Heart right ventricle (tissue), 16 donors: ENCODE results near the gene RSPRY1. TPM values are rescaled to one million over a fixed set of nuclear protein-coding genes. Genes with fewer than 3 reads are reported as not detected.
A peak's percentile ranks its signal among the peaks of the same experiment; 100 is the strongest.

ENCODE experiments used
- ATAC-seq, 8 donors: fragments of 200-7000 bp; cut with Tn5 transposase; one replicate each; pipeline ENCODE4 v1.9.1; 2020; ENCODE audit warnings: mild to moderate bottlenecking in 8 of 8, moderate library complexity in 8 of 8, moderate number of reproducible peaks in 1 of 8
- DNase-seq, 2 donors: peaks; one replicate each; pipeline ENCODE4 v3.0.0-alpha.2; 2020
- H3K27ac ChIP-seq, 10 donors: fragments of 200-600 bp; sonication (generic) in 2 of 10; one replicate each; pipeline versions ENCODE4 v1.5.0 to v1.8.0; 2020 to 2022; ENCODE audit warnings: mild to moderate bottlenecking in 3 of 10
- H3K27me3 ChIP-seq, 7 donors: fragments of 200-600 bp; one replicate each; pipeline ENCODE4 v1.8.0; 2021 to 2022; ENCODE audit warnings: mild to moderate bottlenecking in 2 of 7
- H3K36me3 ChIP-seq, 9 donors: fragments of 200-600 bp; sonication (generic) in 1 of 9; one replicate each; pipeline versions ENCODE4 v1.5.0 to v1.8.0; 2020 to 2022; ENCODE audit warnings: mild to moderate bottlenecking in 2 of 9
- H3K4me1 ChIP-seq, 9 donors: fragments of 200-600 bp; sonication (generic) in 1 of 9; one replicate each; pipeline versions ENCODE4 v1.5.0 to v1.8.0; 2020 to 2022; ENCODE audit warnings: mild to moderate bottlenecking in 4 of 9
- H3K4me3 ChIP-seq, 10 donors: fragments of 200-600 bp; sonication (generic) in 2 of 10; one replicate each; pipeline versions ENCODE4 v1.5.0 to v1.8.0; 2020 to 2022; ENCODE audit warnings: mild to moderate bottlenecking in 7 of 10, moderate library complexity in 2 of 10
- H3K9me3 ChIP-seq, 11 donors: fragments of 200-600 bp in 10 of 11; sonication (generic) in 2 of 11; one replicate each; pipeline versions ENCODE4 v1.5.0 to v1.8.0; 2013 to 2022; ENCODE audit warnings: mild to moderate bottlenecking in 2 of 11, control low read depth in 1 of 11, moderate library complexity in 1 of 11
- CTCF ChIP-seq, 9 donors: fragments of 200-600 bp; sonication (generic) in 2 of 9; IDR thresholded peaks; one replicate each; pipeline versions ENCODE4 v1.5.0 to v1.8.0; 2021 to 2022; ENCODE audit warnings: antibody characterized with exemption in 9 of 9, mild to moderate bottlenecking in 5 of 9, moderate library complexity in 1 of 9
- WGBS, 2 donors: extraction: QIAGEN DNeasy Blood & Tissue Kit; methylation state at CpG; one replicate each; pipeline ENCODE4 v1.1.7; 2013; ENCODE audit warnings: inconsistent platforms in 1 of 2; 5-methylcytosine and 5-hydroxymethylcytosine counted together
- intact Hi-C, 10 donors: fragments of 100-400 bp; cut with DNase I; formaldehyde crosslinking; loops; one replicate each; pipeline versions ENCODE4 v1.11.1 to v1.14.2; 2022
- polyA plus RNA-seq, 2 donors: library from polyadenylated mRNA; stranded (reverse); fragments of 200-250 nt; gene quantifications; one replicate each; pipeline ENCODE4 v1.2.3, GENCODE V29; 2013
- total RNA-seq, 10 donors: library from RNA; stranded (reverse); fragmentation: NEBNext Ultra II Directional in 3 of 10; extraction: Animal tissue kit (Norgen Biotek cat#: 25700) in 3 of 10; gene quantifications; one replicate each; pipeline versions ENCODE4 v1.2.1 to v1.2.4, GENCODE V29; 2021 to 2023
- donor health status: Arrhythmogenic right ventricular cardiomyopathy.
- donor health status: ischemic (EF 13 %, LVEDD 7.1; RV severe dilation, severe dysfunction).
- donor health status: healthy with polysubstance abuse.
- donor health status: DM: no; HTN: yes; CAD: no.
- donor health status: DM: no; HTN: no; CAD: no.
- donor health status: ischemic (EF 25% LVEDD 6.9; RV normal size, moderate dysfunction).
- donor health status: ischemic (EF 25% LVEDD 5.7; RV mildly dilated, moderate dysfunction).
- donor health status: healthy.
- donor health status: DM: yes; HTN: yes; CAD: no.
- donor health status: Ischemic cardiomyopathy.
- donor health status: ischemic (EF 35%, LVEDD 5.7; RV mildly dilated, moderate dysfunction).
- donor health status: nonischemic (EF 11% LVEDD 7.7; RV severe dilation, severe dysfunction).
- donor health status: DM: yes; HTN: yes; CAD: no.
- donor health status: PGD.
- donor health status: ischemic (EF 29% LVEDD 5.4; RV normal size, mild dysfunction).
- donor health status: nonischemic (EF 23%, LVEDD 6.1; RV moderate dilation, normal function).

The RSPRY1 gene
- total and polyA plus RNA-seq, 12 donors = 6.9 to 21.4 (median 16.9) TPM

GRCh38 chr16:57202095-57202886 is 16.2 kb downstream of the RSPRY1 start:
- 82 to 89% methylated on average over 7 of the region's 7 CpGs for WGBS, 2 donors
- Histone ChIP-seq H3K27me3 (no peaks in the 10 kb centered on the region), H3K9me3 (no peaks in the 10 kb centered on the region), H3K4me1 (peaks cover 0 to 17% (median 2%) of the 10 kb centered on the region in 9 donors), H3K36me3 (peaks cover 0 to 33% (median 25%) of the 10 kb centered on the region in 9 donors), H3K27ac (no peak overlapping the region), H3K4me3 (no peak overlapping the region)
- TF ChIP-seq CTCF (IDR thresholded peaks at IDR 0.05) = no peak
- DNase-seq (no peak), ATAC-seq (no peak)
- intact Hi-C loops = no loop called here

- no peak for DNase-seq
- no peak overlapping the region for H3K27ac ChIP-seq
- ATAC-seq = no peak
- WGBS, 2 donors = 81 to 90% methylated on average over 1 of the region's 1 CpG
- intact Hi-C loops = no loop called here
- H3K9me3 ChIP-seq = no peaks in the 10 kb centered on the region
- no peak for TF ChIP-seq CTCF (IDR thresholded peaks at IDR 0.05)
- H3K36me3 ChIP-seq = peaks cover 0 to 45% (median 30%) of the 10 kb centered on the region in 9 donors
- no peaks in the 10 kb centered on the region for H3K27me3 ChIP-seq
- peaks cover 0 to 7% (median 0%) of the 10 kb centered on the region in 9 donors for H3K4me1 ChIP-seq
- no peak overlapping the region for H3K4me3 ChIP-seq
Measured at GRCh38 chr16:57203451-57203850, 17.3 kb downstream of the RSPRY1 start.

GRCh38 chr16:57204675-57205074 is 18.5 kb downstream of the RSPRY1 start:
- TF ChIP-seq CTCF (IDR thresholded peaks at IDR 0.05) = no peak
- Histone ChIP-seq H3K4me3 (no peak overlapping the region), H3K9me3 (no peaks in the 10 kb centered on the region), H3K4me1 (peaks cover 0 to 4% (median 0%) of the 10 kb centered on the region in 9 donors), H3K27ac (no peak overlapping the region), H3K36me3 (peaks cover 0 to 57% (median 30%) of the 10 kb centered on the region in 9 donors), H3K27me3 (no peaks in the 10 kb centered on the region)
- 85 to 89% methylated on average over 12 of the region's 12 CpGs for WGBS, 2 donors
- intact Hi-C loops = no loop called here
- peak in 1 of 8 donors; percentile 22 for ATAC-seq
- no peak for DNase-seq

GRCh38 chr16:57208926-57209325 is 22.8 kb downstream of the RSPRY1 start:
- intact Hi-C loops = no loop called here
- Histone ChIP-seq H3K4me1 (peaks cover 0 to 4% (median 0%) of the 10 kb centered on the region in 9 donors), H3K36me3 (peaks cover 0 to 99% (median 60%) of the 10 kb centered on the region in 9 donors), H3K27me3 (no peaks in the 10 kb centered on the region), H3K9me3 (no peaks in the 10 kb centered on the region), H3K27ac (no peak overlapping the region), H3K4me3 (no peak overlapping the region)
- no peak for DNase-seq
- WGBS, 2 donors = 96% methylated on average over 1 of the region's 1 CpG
- no peak for ATAC-seq
- no peak for TF ChIP-seq CTCF (IDR thresholded peaks at IDR 0.05)
